Psoas muscle (tissue), 8 donors: ENCODE results near the gene NFATC2. TPM values are rescaled to one million over a fixed set of nuclear protein-coding genes. Genes with fewer than 3 reads are reported as not detected.

ENCODE experiments used
- ATAC-seq, 4 donors: fragments of 200-7000 bp; cut with Tn5 transposase; one replicate each; pipeline ENCODE4 v1.9.1; 2020; ENCODE audit warnings: moderate library complexity in 3 of 4, mild to moderate bottlenecking in 2 of 4
- DNase-seq, 2 donors: peaks; one replicate each; pipeline ENCODE4 v3.0.0-alpha.2; 2020
- H3K27ac ChIP-seq: fragments of 200-600 bp; one replicate; pipeline ENCODE4 v1.8.0; 2022
- H3K27me3 ChIP-seq, 3 donors: fragments of 200-600 bp in 1 of 3; one replicate each; pipeline versions ENCODE4 v1.6.1 to v1.8.0; 2013 to 2022; ENCODE audit warnings: low read length in 2 of 3, mild to moderate bottlenecking in 2 of 3, moderate library complexity in 1 of 3; ENCODE audit not compliant: insufficient read depth in 3 of 3
- H3K36me3 ChIP-seq, 2 donors: fragments of 200-600 bp in 1 of 2; one replicate each; pipeline versions ENCODE4 v1.6.1 to v1.8.0; 2013 to 2022; ENCODE audit warnings: low read depth in 1 of 2, mild to moderate bottlenecking in 1 of 2, moderate library complexity in 1 of 2; ENCODE audit not compliant: insufficient read depth in 1 of 2
- H3K4me1 ChIP-seq: fragments of 200-600 bp; one replicate; pipeline ENCODE4 v1.8.0; 2022
- H3K4me3 ChIP-seq: fragments of 200-600 bp; one replicate; pipeline ENCODE4 v1.8.0; 2022; ENCODE audit warnings: mild to moderate bottlenecking
- H3K9me3 ChIP-seq: fragments of 200-600 bp; one replicate; pipeline ENCODE4 v1.8.0; 2022
- WGBS, 3 donors: extraction: QIAGEN DNeasy Blood & Tissue Kit; methylation state at CpG; one replicate each; pipeline versions ENCODE4 v1.1.6 to v1.1.7; 2013; 5-methylcytosine and 5-hydroxymethylcytosine counted together
- intact Hi-C, 2 donors: fragments of 100-400 bp; cut with DNase I; formaldehyde crosslinking; loops; one replicate each; pipeline versions ENCODE4 v1.11.0 to v1.14.2; 2022
- polyA plus RNA-seq, 3 donors: library from polyadenylated mRNA; stranded (reverse); fragments of 200-250 nt; gene quantifications; one replicate each; pipeline ENCODE4 v1.2.3, GENCODE V29; 2013
- total RNA-seq, 4 donors: library from RNA; stranded (reverse); fragmentation: NEBNext Ultra II Directional in 2 of 4; extraction: Animal tissue kit (Norgen Biotek cat#: 25700) in 2 of 4; gene quantifications; one replicate each; pipeline versions ENCODE4 v1.2.1 to v1.2.4, GENCODE V29; 2021 to 2023
- TF ChIP-seq, protein P1 (sequence below): fragments of 200-600 bp; IDR thresholded peaks from one replicate; pipeline ENCODE4 v1.8.0; 2022; ENCODE audit warnings: antibody characterized with exemption
- donor health status: healthy with polysubstance abuse.
- donor health status: DM: no; HTN: no; CAD: no; lungs with moderate emphysema.
- donor health status: Bipolar disorder and iron deficiency.
- donor health status: healthy.
- donor health status: DM: yes; HTN: yes; CAD: no.
- donor health status: DM: no; HTN: no; CAD: no.
- donor health status: DM: no; HTN: no; CAD: no.
- donor health status: DM: yes; HTN: yes; CAD: no.

The NFATC2 gene
- total and polyA plus RNA-seq, 7 donors, result 0.18 to 3.1 (median 0.64) TPM

DNA sequence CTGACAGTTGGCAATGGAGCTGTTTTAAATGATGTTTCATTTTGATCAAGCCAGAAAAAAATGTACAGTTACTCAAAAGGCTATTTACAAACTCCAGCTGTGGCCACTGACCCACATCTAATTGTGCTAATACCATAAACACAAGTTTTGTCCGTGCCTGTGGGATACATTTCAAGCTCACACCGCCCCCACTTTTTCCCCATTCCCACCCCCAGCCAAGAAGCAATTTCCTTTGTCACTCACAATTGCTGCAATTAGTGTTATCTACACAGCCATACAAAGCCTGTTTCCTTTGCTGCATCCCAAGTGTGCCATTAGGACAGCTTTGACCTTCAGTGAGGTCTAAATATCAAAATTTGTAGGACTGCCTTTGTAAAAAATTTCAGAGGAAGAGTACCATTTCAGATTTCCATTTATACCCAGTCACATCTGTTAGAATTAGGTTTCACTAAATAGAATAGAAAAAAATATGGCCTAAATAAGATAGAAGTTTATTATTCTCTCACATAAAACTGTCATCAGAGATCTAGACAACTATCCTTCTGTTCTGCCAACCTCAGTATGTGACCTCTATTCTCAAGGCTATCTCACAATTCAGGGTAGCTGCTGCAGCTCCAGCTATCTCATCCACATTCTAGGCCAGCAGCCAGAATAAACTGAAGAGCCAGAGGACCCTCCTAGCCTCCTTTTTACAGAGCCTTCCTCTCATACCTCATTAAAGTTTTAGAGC is 202.6 kb downstream of the NFATC2 start:
- no peak overlapping the region for H3K4me3 ChIP-seq
- DNase-seq, result no peak
- ATAC-seq, result no peak
- H3K27me3 ChIP-seq, result no peaks in the 10 kb centered on the region
- TF ChIP-seq, protein P1, sequence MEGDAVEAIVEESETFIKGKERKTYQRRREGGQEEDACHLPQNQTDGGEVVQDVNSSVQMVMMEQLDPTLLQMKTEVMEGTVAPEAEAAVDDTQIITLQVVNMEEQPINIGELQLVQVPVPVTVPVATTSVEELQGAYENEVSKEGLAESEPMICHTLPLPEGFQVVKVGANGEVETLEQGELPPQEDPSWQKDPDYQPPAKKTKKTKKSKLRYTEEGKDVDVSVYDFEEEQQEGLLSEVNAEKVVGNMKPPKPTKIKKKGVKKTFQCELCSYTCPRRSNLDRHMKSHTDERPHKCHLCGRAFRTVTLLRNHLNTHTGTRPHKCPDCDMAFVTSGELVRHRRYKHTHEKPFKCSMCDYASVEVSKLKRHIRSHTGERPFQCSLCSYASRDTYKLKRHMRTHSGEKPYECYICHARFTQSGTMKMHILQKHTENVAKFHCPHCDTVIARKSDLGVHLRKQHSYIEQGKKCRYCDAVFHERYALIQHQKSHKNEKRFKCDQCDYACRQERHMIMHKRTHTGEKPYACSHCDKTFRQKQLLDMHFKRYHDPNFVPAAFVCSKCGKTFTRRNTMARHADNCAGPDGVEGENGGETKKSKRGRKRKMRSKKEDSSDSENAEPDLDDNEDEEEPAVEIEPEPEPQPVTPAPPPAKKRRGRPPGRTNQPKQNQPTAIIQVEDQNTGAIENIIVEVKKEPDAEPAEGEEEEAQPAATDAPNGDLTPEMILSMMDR, result no peak
- H3K9me3 ChIP-seq, result no peaks in the 10 kb centered on the region
- H3K27ac ChIP-seq, result no peak overlapping the region
- H3K36me3 ChIP-seq, result no peaks in the 10 kb centered on the region
- H3K4me1 ChIP-seq, result no peaks in the 10 kb centered on the region
- intact Hi-C loops, result no loop called here
- WGBS, 3 donors, result 2 to 7% (median 5%) methylated on average over 2 of the region's 2 CpGs

DNA sequence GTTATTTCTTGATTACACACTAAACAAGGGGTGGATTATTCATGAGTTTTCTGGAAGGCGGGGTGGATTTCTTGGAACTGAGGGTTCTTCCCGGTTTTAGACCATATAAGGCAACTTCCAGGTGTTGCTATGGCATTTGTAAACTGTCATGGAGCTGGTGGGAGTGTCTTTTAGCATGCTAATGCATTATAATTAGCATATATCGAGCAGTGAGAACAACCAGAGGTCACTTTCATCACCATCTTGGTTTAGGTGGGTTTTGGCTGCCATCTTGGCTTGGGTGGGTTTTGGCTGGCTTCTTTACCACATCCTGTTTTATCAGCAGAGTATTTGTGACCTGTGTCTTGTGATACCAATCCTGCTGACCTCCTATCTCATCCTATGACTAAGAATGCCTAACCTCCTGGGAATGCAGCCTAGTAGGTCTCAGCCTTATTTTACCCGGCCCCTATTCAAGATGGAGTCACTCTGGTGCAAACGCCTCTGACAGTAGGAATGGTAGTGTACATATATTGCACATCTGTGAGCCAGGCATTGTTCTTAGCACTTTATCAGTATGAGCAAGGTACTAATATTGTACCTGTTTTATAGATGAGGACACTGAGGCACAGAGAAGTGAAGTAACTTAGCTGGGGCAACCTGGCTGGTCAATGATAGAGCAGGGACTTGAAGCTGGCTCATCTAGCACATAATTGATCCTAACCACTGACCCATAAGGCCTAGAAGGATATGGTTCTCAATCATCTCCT is 203.7 kb downstream of the NFATC2 start:
- Histone ChIP-seq H3K27me3 (no peaks in the 10 kb centered on the region), H3K27ac (no peak overlapping the region), H3K4me1 (no peaks in the 10 kb centered on the region), H3K36me3 (no peaks in the 10 kb centered on the region), H3K4me3 (no peak overlapping the region), H3K9me3 (no peaks in the 10 kb centered on the region)
- intact Hi-C loops, result no loop called here
- ATAC-seq (no peak), DNase-seq (no peak)
- 86 to 91% (median 89%) methylated on average over 5 of the region's 5 CpGs for WGBS, 3 donors
- TF ChIP-seq, protein P1, result no peak

GRCh38 chr20:51337126-51337805 is 205.3 kb downstream of the NFATC2 start:
- DNase-seq, result no peak
- TF ChIP-seq, protein P1, result no peak

More at GRCh38 chr20:51337126-51337805, 205.3 kb downstream of the NFATC2 start:
- no peaks in the 10 kb centered on the region for H3K27me3 ChIP-seq
- H3K9me3 ChIP-seq, result no peaks in the 10 kb centered on the region
- no peak for ATAC-seq
- no peaks in the 10 kb centered on the region for H3K36me3 ChIP-seq
- H3K4me3 ChIP-seq, result no peak overlapping the region
- intact Hi-C loops, result no loop called here
- no peaks in the 10 kb centered on the region for H3K4me1 ChIP-seq
- 82 to 92% (median 86%) methylated on average over 3 of the region's 3 CpGs for WGBS, 3 donors
- no peak overlapping the region for H3K27ac ChIP-seq

Other genes starting within 250 kb of the NFATC2 start
- 10 to 100 TPM; 17.2 to 42.3 (median 26.7) TPM for gene ATP9A, start 225.7 kb upstream of the NFATC2 start, total RNA-seq
- 10 to 100 TPM in 1 of 3 donors, 1 to 10 TPM in 2; 1.8 to 16.2 (median 3.2) TPM for gene ATP9A, start 225.7 kb upstream of the NFATC2 start, polyA plus RNA-seq